Nephron (organoid): Measurements from ENCODE around the gene GOLT1A.

Experiments
- H3K27ac Mint-ChIP-seq, 3 experiments: 2 replicates each; pipeline ENCODE4 v1.8.0; 2020; ENCODE audit warnings: mixed read lengths in 3 of 3, mild to moderate bottlenecking in 2 of 3, moderate library complexity in 1 of 3
- H3K27me3 Mint-ChIP-seq: 2 replicates; pipeline ENCODE4 v1.8.0; 2021; ENCODE audit warnings: low read depth, mild to moderate bottlenecking, moderate library complexity, mixed read lengths
- H3K36me3 Mint-ChIP-seq: 2 replicates; pipeline ENCODE4 v1.8.0; 2020; ENCODE audit warnings: low read depth, mixed read lengths
- H3K4me1 Mint-ChIP-seq: 2 replicates; pipeline ENCODE4 v1.8.0; 2020; ENCODE audit warnings: mixed read lengths
- H3K4me3 Mint-ChIP-seq, 3 experiments: 2 replicates each; pipeline ENCODE4 v1.8.0; 2020; ENCODE audit warnings: mild to moderate bottlenecking in 3 of 3, mixed read lengths in 3 of 3, moderate library complexity in 2 of 3
- H3K9me3 Mint-ChIP-seq: 2 replicates; pipeline ENCODE4 v1.8.0; 2020; ENCODE audit warnings: mixed read lengths
- CTCF ChIP-seq, 3 experiments: fragments of 200-600 bp; sonication (generic); IDR thresholded peaks; one replicate each; pipeline ENCODE4 v1.5.0; 2021; ENCODE audit warnings: antibody characterized with exemption in 3 of 3; ENCODE audit not compliant: unreplicated experiment in 3 of 3

Gene GOLT1A

GRCh38 chr1:204178487-204179281, 35.1 kb downstream of the GOLT1A start:
- Mint-ChIP-seq H3K27me3 (no peaks in the 10 kb centered on the region), H3K27ac (no peak overlapping the region), H3K9me3 (no peaks in the 10 kb centered on the region), H3K4me1 (no peaks in the 10 kb centered on the region), H3K4me3 (no peak overlapping the region), H3K36me3 (no peaks in the 10 kb centered on the region)
- no peak for TF ChIP-seq CTCF (IDR thresholded peaks at IDR 0.05; ENCODE audit: unreplicated experiment in 3 of 3)

GRCh38 chr1:204177133-204177532, 36.7 kb downstream of the GOLT1A start:
- Mint-ChIP-seq H3K27me3 (no peaks in the 10 kb centered on the region), H3K9me3 (no peaks in the 10 kb centered on the region)

GRCh38 chr1:204176049-204176448, 37.7 kb downstream of the GOLT1A start:
- H3K36me3 Mint-ChIP-seq = no peaks in the 10 kb centered on the region
- peaks cover 3% of the 10 kb centered on the region for H3K9me3 Mint-ChIP-seq
- no peak for TF ChIP-seq CTCF (IDR thresholded peaks at IDR 0.05; ENCODE audit: unreplicated experiment in 3 of 3)
- no peaks in the 10 kb centered on the region for H3K27me3 Mint-ChIP-seq
- no peak overlapping the region for H3K4me3 Mint-ChIP-seq
- no peak overlapping the region for H3K27ac Mint-ChIP-seq
- no peaks in the 10 kb centered on the region for H3K4me1 Mint-ChIP-seq

More at GRCh38 chr1:204177133-204177532, 36.7 kb downstream of the GOLT1A start:
- Mint-ChIP-seq H3K4me3 (no peak overlapping the region), H3K4me1 (no peaks in the 10 kb centered on the region), H3K27ac (no peak overlapping the region), H3K36me3 (no peaks in the 10 kb centered on the region)
- no peak for TF ChIP-seq CTCF (IDR thresholded peaks at IDR 0.05; ENCODE audit: unreplicated experiment in 3 of 3)

- Mint-ChIP-seq H3K36me3 (no peaks in the 10 kb centered on the region), H3K27me3 (no peaks in the 10 kb centered on the region), H3K4me3 (no peak overlapping the region), H3K4me1 (no peaks in the 10 kb centered on the region), H3K9me3 (peaks cover 5% of the 10 kb centered on the region), H3K27ac (no peak overlapping the region)
- no peak for TF ChIP-seq CTCF (IDR thresholded peaks at IDR 0.05; ENCODE audit: unreplicated experiment in 3 of 3)
Measured at GRCh38 chr1:204174958-204175357, 38.8 kb downstream of the GOLT1A start.

GRCh38 chr1:204172404-204173029, 41.3 kb downstream of the GOLT1A start:
- no peak for TF ChIP-seq CTCF (IDR thresholded peaks at IDR 0.05; ENCODE audit: unreplicated experiment in 3 of 3)
- no peak overlapping the region for H3K4me3 Mint-ChIP-seq
- no peak overlapping the region for H3K27ac Mint-ChIP-seq
- peaks cover 5% of the 10 kb centered on the region for H3K9me3 Mint-ChIP-seq
- no peaks in the 10 kb centered on the region for H3K27me3 Mint-ChIP-seq
- H3K36me3 Mint-ChIP-seq = no peaks in the 10 kb centered on the region
- H3K4me1 Mint-ChIP-seq = no peaks in the 10 kb centered on the region
